Measurements from ENCODE around the gene SEC11A.

- no peak for TF ChIP-seq CTCF (IDR thresholded peaks at IDR 0.05)
- no peak for TF ChIP-seq EZH2 (IDR thresholded peaks at IDR 0.05)
- no peak for TF ChIP-seq EZH2phosphoT487 (IDR thresholded peaks at IDR 0.05)
Measured at GRCh38 chr15:84759018-84759417, 43.1 kb upstream of the SEC11A start.

Measured in neural progenitor cell (in vitro differentiated cells).